ENCODE data around the gene GTF2A1L. TPM values are rescaled to one million over a fixed set of nuclear protein-coding genes. Genes with fewer than 3 reads are reported as not detected.

The GTF2A1L gene
- total RNA-seq, 1 donor from 2014 or later: not detected

DNA sequence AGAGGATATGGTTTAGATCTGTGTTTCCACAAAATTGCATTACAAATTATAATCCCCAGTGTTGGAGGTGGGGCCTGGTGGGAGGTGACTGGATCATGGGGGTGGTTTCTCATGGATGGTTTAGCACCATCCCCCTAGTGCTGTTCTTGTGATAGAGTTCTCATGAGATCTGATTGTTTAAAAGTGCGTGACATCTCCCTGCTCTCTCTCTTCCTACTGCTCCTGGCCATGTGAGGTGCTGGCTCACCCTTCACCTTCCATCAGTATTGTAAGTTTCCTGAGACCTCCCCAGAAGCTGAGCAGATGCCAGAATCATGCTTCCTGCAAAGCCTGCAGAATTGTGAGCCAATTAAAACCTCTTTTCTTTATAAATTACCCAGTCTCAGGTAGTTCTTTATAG is 104.7 kb downstream of the GTF2A1L start:
- no peaks in the 10 kb centered on the region for H3K9me3 Mint-ChIP-seq
- peaks cover 3% of the 10 kb centered on the region for H3K27me3 Mint-ChIP-seq
- intact Hi-C loops (cut with micrococcal nuclease): no loop called here
- TF ChIP-seq, protein P1, sequence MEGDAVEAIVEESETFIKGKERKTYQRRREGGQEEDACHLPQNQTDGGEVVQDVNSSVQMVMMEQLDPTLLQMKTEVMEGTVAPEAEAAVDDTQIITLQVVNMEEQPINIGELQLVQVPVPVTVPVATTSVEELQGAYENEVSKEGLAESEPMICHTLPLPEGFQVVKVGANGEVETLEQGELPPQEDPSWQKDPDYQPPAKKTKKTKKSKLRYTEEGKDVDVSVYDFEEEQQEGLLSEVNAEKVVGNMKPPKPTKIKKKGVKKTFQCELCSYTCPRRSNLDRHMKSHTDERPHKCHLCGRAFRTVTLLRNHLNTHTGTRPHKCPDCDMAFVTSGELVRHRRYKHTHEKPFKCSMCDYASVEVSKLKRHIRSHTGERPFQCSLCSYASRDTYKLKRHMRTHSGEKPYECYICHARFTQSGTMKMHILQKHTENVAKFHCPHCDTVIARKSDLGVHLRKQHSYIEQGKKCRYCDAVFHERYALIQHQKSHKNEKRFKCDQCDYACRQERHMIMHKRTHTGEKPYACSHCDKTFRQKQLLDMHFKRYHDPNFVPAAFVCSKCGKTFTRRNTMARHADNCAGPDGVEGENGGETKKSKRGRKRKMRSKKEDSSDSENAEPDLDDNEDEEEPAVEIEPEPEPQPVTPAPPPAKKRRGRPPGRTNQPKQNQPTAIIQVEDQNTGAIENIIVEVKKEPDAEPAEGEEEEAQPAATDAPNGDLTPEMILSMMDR (IDR thresholded peaks at IDR 0.05): no peak
- ATAC-seq (ENCODE audit: low read depth) (no peak), DNase-seq (no peak)
- H3K4me1 Mint-ChIP-seq: no peaks in the 10 kb centered on the region
- ChIA-PET POLR2A (no interaction called here), CTCF (no interaction called here)
- no peaks in the 10 kb centered on the region for H3K36me3 Mint-ChIP-seq (ENCODE audit: low read depth)
- H3K4me3 Mint-ChIP-seq: no peak overlapping the region
- no peak overlapping the region for H3K27ac Mint-ChIP-seq

DNA sequence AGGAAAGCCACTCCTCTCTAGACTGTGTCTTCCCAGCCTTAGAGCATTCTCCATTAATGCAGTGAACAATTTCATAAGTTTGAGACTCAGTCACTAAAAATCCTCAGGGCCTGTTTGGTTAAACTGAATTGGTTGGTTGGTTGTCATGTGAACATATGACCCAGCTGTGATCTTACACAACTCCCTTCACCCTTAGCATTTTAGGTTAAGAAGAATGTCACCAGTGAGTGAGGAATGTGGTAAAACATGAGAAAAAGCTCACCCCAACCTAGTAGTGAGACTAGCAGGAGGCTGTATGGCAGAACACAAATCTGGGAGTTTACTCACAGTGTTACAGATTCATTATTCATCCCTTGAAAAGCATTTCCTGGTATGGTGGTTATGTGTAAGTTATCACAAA is 105.5 kb downstream of the GTF2A1L start:
- Mint-ChIP-seq H3K4me3 (no peak overlapping the region), H3K36me3 (ENCODE audit: low read depth) (no peaks in the 10 kb centered on the region), H3K9me3 (no peaks in the 10 kb centered on the region), H3K27me3 (peaks cover 3% of the 10 kb centered on the region), H3K27ac (no peak overlapping the region), H3K4me1 (no peaks in the 10 kb centered on the region)
- ATAC-seq (ENCODE audit: low read depth): no peak
- DNase-seq: no peak
- TF ChIP-seq, protein P1 (IDR thresholded peaks at IDR 0.05): no peak
- intact Hi-C loops (cut with micrococcal nuclease): no loop called here
- ChIA-PET CTCF (interaction anchor here (0.5 kb wide), 1 partner anchor 9 kb away, joined by 4 read pairs; no protein-coding TSS in a partner anchor), POLR2A (no interaction called here)

DNA sequence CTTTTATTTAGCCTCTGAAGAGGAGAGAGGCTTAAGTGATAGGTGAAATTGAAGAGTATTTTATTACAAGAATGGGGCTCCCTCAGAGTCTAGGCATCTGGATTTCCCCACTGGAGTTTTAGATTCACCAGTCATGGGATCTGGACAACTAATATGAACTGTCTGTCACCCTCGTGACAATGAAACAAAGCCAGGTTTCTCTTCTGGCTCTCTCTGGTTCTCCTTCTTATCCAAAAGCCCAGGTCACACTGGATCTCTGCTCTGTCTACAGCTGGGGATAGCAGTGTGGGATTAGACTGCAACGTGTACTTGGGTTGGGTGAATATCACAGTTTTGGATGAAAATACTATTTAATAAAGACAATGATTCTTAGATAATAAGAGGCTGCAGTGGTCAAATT is 106.6 kb downstream of the GTF2A1L start:
- intact Hi-C loops (cut with micrococcal nuclease): no loop called here
- POLR2A ChIA-PET: no interaction called here
- TF ChIP-seq, protein P1 (IDR thresholded peaks at IDR 0.05): no peak

GRCh38 chr2:48725696-48726494 is 108.2 kb downstream of the GTF2A1L start:
- POLR2A ChIA-PET: no interaction called here
- Mint-ChIP-seq H3K36me3 (ENCODE audit: low read depth) (no peaks in the 10 kb centered on the region), H3K9me3 (no peaks in the 10 kb centered on the region), H3K4me1 (no peaks in the 10 kb centered on the region), H3K27me3 (no peaks in the 10 kb centered on the region), H3K27ac (no peak overlapping the region), H3K4me3 (no peak overlapping the region)
- TF ChIP-seq, protein P1 (IDR thresholded peaks at IDR 0.05): no peak
- no peak for DNase-seq
- ATAC-seq (ENCODE audit: low read depth): no peak
- intact Hi-C loops (cut with micrococcal nuclease): no loop called here
- CTCF ChIA-PET: no interaction called here

More for the DNA sequence above, 106.6 kb downstream of the GTF2A1L start:
- no peak overlapping the region for H3K4me3 Mint-ChIP-seq
- ATAC-seq (ENCODE audit: low read depth): no peak
- peaks cover 3% of the 10 kb centered on the region for H3K27me3 Mint-ChIP-seq
- no peak for DNase-seq
- no peaks in the 10 kb centered on the region for H3K9me3 Mint-ChIP-seq
- no peaks in the 10 kb centered on the region for H3K36me3 Mint-ChIP-seq (ENCODE audit: low read depth)
- H3K27ac Mint-ChIP-seq: no peak overlapping the region
- no peaks in the 10 kb centered on the region for H3K4me1 Mint-ChIP-seq
- CTCF ChIA-PET: no interaction called here

- DNase-seq: no peak
- no peak overlapping the region for H3K27ac Mint-ChIP-seq
- intact Hi-C loops (cut with micrococcal nuclease): no loop called here
- H3K4me1 Mint-ChIP-seq: no peaks in the 10 kb centered on the region
- no peak for ATAC-seq (ENCODE audit: low read depth)
- no peaks in the 10 kb centered on the region for H3K27me3 Mint-ChIP-seq
- POLR2A ChIA-PET: no interaction called here
- H3K9me3 Mint-ChIP-seq: no peaks in the 10 kb centered on the region
- CTCF ChIA-PET: no interaction called here
- H3K36me3 Mint-ChIP-seq (ENCODE audit: low read depth): no peaks in the 10 kb centered on the region
- TF ChIP-seq, protein P1 (IDR thresholded peaks at IDR 0.05): no peak
- no peak overlapping the region for H3K4me3 Mint-ChIP-seq
Measured at GRCh38 chr2:48727560-48727959, 109.9 kb downstream of the GTF2A1L start.
